ENCODE results near the gene SLC12A7. TPM values are rescaled to one million over a fixed set of nuclear protein-coding genes. Genes with fewer than 3 reads are reported as not detected.

SLC12A7 gene
- total RNA-seq, 1 experiment from 2014 or later: 30.8 TPM

DNA sequence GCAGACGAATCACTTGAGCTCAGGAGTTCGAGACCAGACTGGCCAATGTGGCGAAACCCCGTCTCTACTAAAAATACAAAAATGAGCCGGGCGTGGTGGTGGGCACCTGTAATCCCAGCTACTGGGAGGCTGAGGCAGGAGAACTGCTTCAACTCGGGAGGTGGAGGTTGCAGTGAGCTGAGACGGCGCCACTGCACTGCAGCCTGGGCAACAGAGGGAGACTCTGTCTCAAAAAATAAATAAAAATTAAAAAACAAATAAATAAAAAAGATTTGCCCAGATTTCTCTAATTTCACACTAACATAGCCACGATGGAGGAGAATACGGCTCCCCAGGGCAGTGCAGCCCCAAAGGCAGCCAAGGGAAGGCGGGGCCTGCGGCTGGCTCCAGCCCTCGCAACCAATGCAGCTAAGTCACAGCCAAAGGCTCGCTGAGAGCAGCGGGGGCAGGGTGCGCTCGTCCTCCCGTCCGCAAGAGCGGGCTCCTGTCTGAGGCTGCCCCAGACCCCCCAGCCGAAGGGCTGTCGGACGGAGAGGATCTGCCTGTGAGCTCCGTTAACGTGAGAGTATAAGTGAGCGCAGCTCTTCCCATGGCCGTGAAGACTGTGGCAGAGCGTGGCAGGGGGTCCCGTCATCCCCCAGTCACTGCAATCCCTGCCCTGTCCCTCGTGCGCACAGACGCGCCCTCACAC lies 43.5 kb downstream of the SLC12A7 start:
- Histone ChIP-seq H3K27ac (ENCODE audit: insufficient read length, low read depth, low read length) (no peak overlapping the region), H4K8ac (replicated peaks; ENCODE audit: insufficient read length, low read depth, low read length) (no peak overlapping the region), H4K5ac (ENCODE audit: insufficient read length, low read depth, low read length) (no peak overlapping the region), H3K27me3 (ENCODE audit: insufficient read depth, low read length) (no peaks in the 10 kb centered on the region), H4K91ac (ENCODE audit: insufficient read length, low read depth, low read length) (no peak overlapping the region), H2BK12ac (ENCODE audit: insufficient read length, low read depth, low read length) (no peak overlapping the region), H3K23me2 (ENCODE audit: insufficient read length, low read depth, low read length, poor library complexity, severe bottlenecking) (no peaks in the 10 kb centered on the region), H3K79me2 (ENCODE audit: insufficient read depth, low read length) (no peaks in the 10 kb centered on the region; the same call in 1 of the 2 replicates), H3T11ph (ENCODE audit: low read length) (no peak overlapping the region), H2BK5ac (ENCODE audit: insufficient read length, low read length) (no peak overlapping the region), H3K9me3 (ENCODE audit: control insufficient read depth, low read depth, low read length) (no peaks in the 10 kb centered on the region), H3K79me1 (ENCODE audit: insufficient read depth, low read depth, low read length, poor library complexity, severe bottlenecking) (no peaks in the 10 kb centered on the region), H3K4ac (ENCODE audit: low read depth, low read length) (no peak overlapping the region), H3K4me1 (ENCODE audit: insufficient read depth, low read length) (no peaks in the 10 kb centered on the region), H2AK5ac (ENCODE audit: insufficient read length, low read length) (no peak overlapping the region), H3K23ac (ENCODE audit: insufficient read length, low read depth, low read length) (no peak overlapping the region), H3K56ac (ENCODE audit: insufficient read length, low read depth, low read length) (no peak overlapping the region), H2BK120ac (ENCODE audit: low read depth, low read length, poor library complexity, severe bottlenecking) (no peak overlapping the region), H3K14ac (ENCODE audit: insufficient read depth, low read length) (no peak overlapping the region), H2BK15ac (ENCODE audit: low read depth, low read length) (no peak overlapping the region), H3K4me2 (ENCODE audit: insufficient read depth, insufficient read length, low read length) (no peak overlapping the region), H2AFZ (ENCODE audit: low read length) (no peak overlapping the region), H2BK20ac (ENCODE audit: low read depth, low read length, poor library complexity, severe bottlenecking) (no peak overlapping the region), H3K18ac (ENCODE audit: insufficient read length, low read depth, low read length) (no peak overlapping the region), H3K9ac (ENCODE audit: extremely low read depth, insufficient read length, low read length) (no peak overlapping the region), H4K20me1 (ENCODE audit: control insufficient read depth, insufficient read depth, insufficient read length) (no peaks in the 10 kb centered on the region)
- peak overlapping the region in 1 of 3 experiments; percentile 57; a peak in 2 of 7 replicates for H3K27ac Mint-ChIP-seq
- TF ChIP-seq, protein P1, sequence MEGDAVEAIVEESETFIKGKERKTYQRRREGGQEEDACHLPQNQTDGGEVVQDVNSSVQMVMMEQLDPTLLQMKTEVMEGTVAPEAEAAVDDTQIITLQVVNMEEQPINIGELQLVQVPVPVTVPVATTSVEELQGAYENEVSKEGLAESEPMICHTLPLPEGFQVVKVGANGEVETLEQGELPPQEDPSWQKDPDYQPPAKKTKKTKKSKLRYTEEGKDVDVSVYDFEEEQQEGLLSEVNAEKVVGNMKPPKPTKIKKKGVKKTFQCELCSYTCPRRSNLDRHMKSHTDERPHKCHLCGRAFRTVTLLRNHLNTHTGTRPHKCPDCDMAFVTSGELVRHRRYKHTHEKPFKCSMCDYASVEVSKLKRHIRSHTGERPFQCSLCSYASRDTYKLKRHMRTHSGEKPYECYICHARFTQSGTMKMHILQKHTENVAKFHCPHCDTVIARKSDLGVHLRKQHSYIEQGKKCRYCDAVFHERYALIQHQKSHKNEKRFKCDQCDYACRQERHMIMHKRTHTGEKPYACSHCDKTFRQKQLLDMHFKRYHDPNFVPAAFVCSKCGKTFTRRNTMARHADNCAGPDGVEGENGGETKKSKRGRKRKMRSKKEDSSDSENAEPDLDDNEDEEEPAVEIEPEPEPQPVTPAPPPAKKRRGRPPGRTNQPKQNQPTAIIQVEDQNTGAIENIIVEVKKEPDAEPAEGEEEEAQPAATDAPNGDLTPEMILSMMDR (conservative IDR thresholded peaks at IDR 0.05): no peak
- H3K27me3 Mint-ChIP-seq (ENCODE audit: low read depth): no peaks in the 10 kb centered on the region
- no peaks in the 10 kb centered on the region for H3K9me3 Mint-ChIP-seq
- peaks cover 2 to 26% (median 2%) of the 10 kb centered on the region in 3 experiments; a peak in 4 of 7 replicates for H3K36me3 Mint-ChIP-seq (ENCODE audit: insufficient read depth in 1 of 3, low read depth in 3 of 3)
- DNase-seq: no peak
- H3K4me1 Mint-ChIP-seq: peaks cover 0 to 3% of the 10 kb centered on the region in 2 experiments; a peak in 1 of 4 replicates
- WGBS (ENCODE audit: extremely low coverage, insufficient read length, low lambda C conversion rate): no CpG with 5 or more reads among the region's 34 CpGs
- H3K4me3 Mint-ChIP-seq: no peak overlapping the region

All from H9 (cell line).